GM19023 (cell line): ENCODE data around the gene C10orf62.
"Not testable (repeated sequence)": the region's sequence is repeated elsewhere in the genome, so short reads cannot be mapped to it uniquely, and the experiment has no call there.

Experiments used
- ATAC-seq: cut with Tn5 transposase; IDR thresholded peaks from one replicate; pipeline ENCODE4 v1.9.1; 2021; ENCODE audit warnings: mild to moderate bottlenecking, moderate library complexity; ENCODE audit not compliant: unreplicated experiment

C10orf62 gene

GRCh38 chr10:97623277-97623676, 33.8 kb downstream of the C10orf62 start:
- ATAC-seq: no peak

- no peak for ATAC-seq
Measured at GRCh38 chr10:97627731-97628130, 38.2 kb downstream of the C10orf62 start.

- no peak for ATAC-seq
Measured at GRCh38 chr10:97628228-97628627, 38.7 kb downstream of the C10orf62 start.

- no peak for ATAC-seq
Measured at GRCh38 chr10:97629289-97629688, 39.8 kb downstream of the C10orf62 start.

- ATAC-seq: no peak
Measured at GRCh38 chr10:97631098-97631497, 41.6 kb downstream of the C10orf62 start.

GRCh38 chr10:97632949-97633884, 43.7 kb downstream of the C10orf62 start, which contains the start of gene MORN4:
MORN4 (minus strand) TSS chr10:97633500; CDS start chr10:97619653, 13,847 bp downstream.
- ATAC-seq: peak; percentile 99

GRCh38 chr10:97633921-97634320, 44.4 kb downstream of the C10orf62 start:
- no peak for ATAC-seq

- ATAC-seq: no peak
Measured at GRCh38 chr10:97635577-97635976, 46.1 kb downstream of the C10orf62 start.

- ATAC-seq: not testable (repeated sequence)
Measured at GRCh38 chr10:97639090-97639489, 49.6 kb downstream of the C10orf62 start.

GRCh38 chr10:97640174-97640867, 50.8 kb downstream of the C10orf62 start, which contains the start of gene PI4K2A:
PI4K2A (plus strand) TSS chr10:97640671; CDS start chr10:97640743, 72 bp downstream.
- peak; percentile 99 for ATAC-seq
